ENCODE data around the gene SGF29. TPM values are rescaled to one million over a fixed set of nuclear protein-coding genes. Genes with fewer than 3 reads are reported as not detected.
A peak's percentile ranks its signal among the peaks of the same experiment; 100 is the strongest.

SGF29 gene
- total and polyA plus RNA-seq, 2 of the 4 experiments (the other 2 are of a cell fraction): 4.3 to 7.7 TPM

GRCh38 chr16:28569021-28569420 lies 15.3 kb downstream of the SGF29 start:
- Histone ChIP-seq H3K4me2 (ENCODE audit: low read depth, low read length) (no peak overlapping the region), H2AK9ac (replicated peaks; ENCODE audit: low read depth, low read length, poor library complexity) (no peak overlapping the region), H3K27me3 (ENCODE audit: control insufficient read depth, insufficient read depth, low read length) (no peaks in the 10 kb centered on the region), H3K14ac (replicated peaks; ENCODE audit: low read depth, low read length) (no peak overlapping the region), H3K23ac (ENCODE audit: low read depth, low read length) (no peak overlapping the region), H3K27ac (ENCODE audit: insufficient read depth, low read length) (no peak overlapping the region), H3K9ac (ENCODE audit: low read depth, low read length) (no peak overlapping the region), H4K91ac (ENCODE audit: insufficient read depth, low read depth, low read length) (no peak overlapping the region), H3K4ac (ENCODE audit: low read depth, low read length) (no peak overlapping the region), H3K4me3 (ENCODE audit: insufficient read depth, low read depth, low read length) (no peak overlapping the region), H2BK15ac (ENCODE audit: low read depth, low read length) (no peak overlapping the region), H2AK5ac (ENCODE audit: low read depth, low read length) (no peak overlapping the region), H3K36me3 (ENCODE audit: control insufficient read depth, insufficient read depth, low read length) (peaks cover 3% of the 10 kb centered on the region; the same call in 1 of the 2 replicates), H3K9me3 (ENCODE audit: control insufficient read depth, insufficient read depth, low read length) (peaks cover 3% of the 10 kb centered on the region), H3K18ac (ENCODE audit: low read depth, low read length) (no peak overlapping the region), H2AFZ (replicated peaks; ENCODE audit: low read length, poor library complexity) (no peak overlapping the region), H3K4me1 (ENCODE audit: control insufficient read depth, insufficient read depth, low read length) (peaks cover 9% of the 10 kb centered on the region), H3K79me1 (ENCODE audit: low read depth in 1 of 2, low read length in 2 of 2) (peaks cover 8 to 21% of the 10 kb centered on the region in 2 experiments; a peak in 3 of 4 replicates), H2BK20ac (ENCODE audit: low read depth, low read length) (no peak overlapping the region), H2BK5ac (ENCODE audit: low read depth, low read length, poor library complexity, severe bottlenecking) (no peak overlapping the region), H2BK120ac (ENCODE audit: low read depth, low read length) (no peak overlapping the region), H4K20me1 (ENCODE audit: insufficient read depth, low read length) (no peaks in the 10 kb centered on the region), H3K56ac (ENCODE audit: extremely low read depth, insufficient read depth, low read length) (no peak overlapping the region), H4K5ac (ENCODE audit: low read depth, low read length) (no peak overlapping the region), H3K9me1 (ENCODE audit: insufficient read depth, low read length) (peaks cover 2% of the 10 kb centered on the region; the same call in 1 of the 2 replicates), H4K8ac (ENCODE audit: low read depth in 2 of 2, low read length in 2 of 2) (no peak overlapping the region)
- CTCF ChIA-PET: interaction anchor here (0.8 kb wide), 1 partner anchor 14 kb away, joined by 3 read pairs; no protein-coding TSS in a partner anchor
- intact Hi-C loops (cut with micrococcal nuclease) (no loop called here), dilution Hi-C loops (cut with HindIII; ENCODE audit: low sequenced_read_pairs, unreplicated experiment) (no loop called here), in situ Hi-C loops (cut with MboI; ENCODE audit: low sequenced_read_pairs) (no loop called here)
- TF ChIP-seq CHD1 (IDR thresholded peaks at IDR 0.05; ENCODE audit: low read depth, low read length) (no peak), CEBPB (IDR thresholded peaks at IDR 0.05; ENCODE audit: low read depth, low read length) (peak; percentile 35; the same call in 1 of the 2 replicates)
- TF ChIP-seq, protein P1, sequence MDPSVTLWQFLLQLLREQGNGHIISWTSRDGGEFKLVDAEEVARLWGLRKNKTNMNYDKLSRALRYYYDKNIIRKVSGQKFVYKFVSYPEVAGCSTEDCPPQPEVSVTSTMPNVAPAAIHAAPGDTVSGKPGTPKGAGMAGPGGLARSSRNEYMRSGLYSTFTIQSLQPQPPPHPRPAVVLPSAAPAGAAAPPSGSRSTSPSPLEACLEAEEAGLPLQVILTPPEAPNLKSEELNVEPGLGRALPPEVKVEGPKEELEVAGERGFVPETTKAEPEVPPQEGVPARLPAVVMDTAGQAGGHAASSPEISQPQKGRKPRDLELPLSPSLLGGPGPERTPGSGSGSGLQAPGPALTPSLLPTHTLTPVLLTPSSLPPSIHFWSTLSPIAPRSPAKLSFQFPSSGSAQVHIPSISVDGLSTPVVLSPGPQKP (IDR thresholded peaks at IDR 0.05; ENCODE audit: borderline replicate concordance, low read depth, low read length): no peak
- POLR2A ChIA-PET (ENCODE audit: unreplicated experiment): interaction anchor here (1.0 kb wide), 1 partner anchor 12 kb away, joined by 3 read pairs; no protein-coding TSS in a partner anchor
- no TSS peak for BruUV-seq (replicated peaks)
- peak; percentile 48; the same call in 1 of the 2 replicates for ATAC-seq (ENCODE audit: low read depth)
- DNase-seq: peak; percentile 68
- WGBS, 2 experiments (ENCODE audit: extremely low coverage in 2 of 2, insufficient read length in 1 of 2): 100% methylated on average over 1 of the region's 5 CpGs; no CpG with 5 or more reads in 1 of the 2 experiments

All from IMR-90 (cell line).